HepG2 (cell line): ENCODE results near the gene ITCH. TPM values are rescaled to one million over a fixed set of nuclear protein-coding genes. Genes with fewer than 3 reads are reported as not detected.
A peak's percentile ranks its signal among the peaks of the same experiment; 100 is the strongest.

Source experiments
- ARNTL ChIP-seq: sonication (generic); formaldehyde crosslinking; IDR thresholded peaks from 2 replicates; pipeline ENCODE4 v1.4.0; 2020; ENCODE audit warnings: mild to moderate bottlenecking, missing genetic modification reagents
- CBFB ChIP-seq: sonication (generic); formaldehyde crosslinking; IDR thresholded peaks from 2 replicates; pipeline ENCODE4 v1.4.0; 2020; ENCODE audit warnings: missing genetic modification reagents
- CBX5 ChIP-seq: sonication (generic); formaldehyde crosslinking; IDR thresholded peaks from 2 replicates; pipeline ENCODE4 v1.4.0; 2020; ENCODE audit warnings: missing genetic modification reagents, borderline replicate concordance
- ELF1 ChIP-seq: sonication (generic); formaldehyde crosslinking; IDR thresholded peaks from 2 replicates; pipeline ENCODE4 v1.4.0; 2020; ENCODE audit warnings: missing genetic modification reagents
- ELF3 ChIP-seq: IDR thresholded peaks from 2 replicates; pipeline ENCODE4 v1.6.1; 2016; ENCODE audit warnings: missing genetic modification reagents, missing compliant biosample characterization
- FOXO1 ChIP-seq: sonication (generic); formaldehyde crosslinking; IDR thresholded peaks from 2 replicates; pipeline ENCODE4 v1.4.0; 2020; ENCODE audit warnings: missing genetic modification reagents
- GMEB1 ChIP-seq: sonication (generic); formaldehyde crosslinking; IDR thresholded peaks from 2 replicates; pipeline ENCODE4 v1.5.1; 2020; ENCODE audit warnings: missing genetic modification reagents, mild to moderate bottlenecking, borderline replicate concordance
- KLF9 ChIP-seq: IDR thresholded peaks from 2 replicates; pipeline ENCODE4 v1.6.1; 2016; ENCODE audit warnings: low read depth
- POLR2G ChIP-seq: fragments of 200-400 bp; formaldehyde crosslinking; IDR thresholded peaks from 2 replicates; pipeline ENCODE4 v1.6.1; 2018; ENCODE audit warnings: mild to moderate bottlenecking, low read depth, low read length, moderate library complexity
- PRDM4 ChIP-seq: sonication (generic); formaldehyde crosslinking; IDR thresholded peaks from 2 replicates; pipeline ENCODE4 v1.9.0; 2021; ENCODE audit warnings: missing genetic modification reagents, borderline replicate concordance
- SP5 ChIP-seq: IDR thresholded peaks from 2 replicates; pipeline ENCODE4 v1.6.1; 2016; ENCODE audit warnings: low read depth, borderline replicate concordance
- ZC3H13 ChIP-seq: sonication (generic); formaldehyde crosslinking; IDR thresholded peaks from 2 replicates; pipeline ENCODE4 v1.8.1; 2023; ENCODE audit warnings: mild to moderate bottlenecking, missing genetic modification reagents, moderate library complexity
- ZNF136 ChIP-seq: sonication (generic); formaldehyde crosslinking; IDR thresholded peaks from 2 replicates; pipeline ENCODE4 v1.8.1; 2022; ENCODE audit warnings: low read depth, mild to moderate bottlenecking, moderate library complexity, missing genetic modification reagents
- ZNF775 ChIP-seq: sonication (generic); formaldehyde crosslinking; IDR thresholded peaks from 2 replicates; pipeline ENCODE4 v1.4.0; 2020; ENCODE audit warnings: missing genetic modification reagents, mild to moderate bottlenecking, moderate library complexity, borderline replicate concordance
- ZNF878 ChIP-seq: sonication (generic); formaldehyde crosslinking; IDR thresholded peaks from 2 replicates; pipeline ENCODE4 v1.8.1; 2023; ENCODE audit warnings: mild to moderate bottlenecking, missing genetic modification reagents, moderate library complexity
- ZSCAN9 ChIP-seq: IDR thresholded peaks from 2 replicates; pipeline ENCODE4 v1.6.1; 2016; ENCODE audit warnings: borderline replicate concordance
- polyA plus RNA-seq, 8 experiments: library from polyadenylated mRNA; depleted of rRNA in 3 of 8; stranded (reverse) in 7 of 8; unstranded in 1 of 8; fragments of >200 nt; fragmentation: Illumina TruSeq in 4 of 8; extraction: Trizol in 4 of 8; gene quantifications; 2 replicates each; pipeline versions ENCODE4 v1.2.1 to v1.2.3, GENCODE V29; 2011 to 2016; ENCODE audit warnings: low read depth in 4 of 8, missing spikeins in 1 of 8, mixed read lengths in 1 of 8; ENCODE audit not compliant: insufficient read depth in 1 of 8
- total RNA-seq, 5 experiments: library from RNA; depleted of rRNA; stranded (reverse); fragments of >200 nt; fragmentation: Illumina TruSeq; extraction: Trizol; gene quantifications; 2 replicates each; pipeline ENCODE4 v1.2.3, GENCODE V29; 2016; ENCODE audit warnings: low read depth in 1 of 5
- TF ChIP-seq, protein P1 (sequence below): sonication (generic); formaldehyde crosslinking; IDR thresholded peaks from 2 replicates; pipeline ENCODE4 v1.4.0; 2020; ENCODE audit warnings: missing genetic modification reagents
- TF ChIP-seq, protein P2 (sequence below): sonication (generic); formaldehyde crosslinking; IDR thresholded peaks from 2 replicates; pipeline ENCODE4 v1.5.0; 2020; ENCODE audit warnings: missing genetic modification reagents

The ITCH gene
- total and polyA plus RNA-seq, 2 of the 13 experiments (the other 11 are each of a cell fraction or from before 2014, with no cell fraction given), result 20.5 to 112 TPM

- TF ChIP-seq, protein P1, sequence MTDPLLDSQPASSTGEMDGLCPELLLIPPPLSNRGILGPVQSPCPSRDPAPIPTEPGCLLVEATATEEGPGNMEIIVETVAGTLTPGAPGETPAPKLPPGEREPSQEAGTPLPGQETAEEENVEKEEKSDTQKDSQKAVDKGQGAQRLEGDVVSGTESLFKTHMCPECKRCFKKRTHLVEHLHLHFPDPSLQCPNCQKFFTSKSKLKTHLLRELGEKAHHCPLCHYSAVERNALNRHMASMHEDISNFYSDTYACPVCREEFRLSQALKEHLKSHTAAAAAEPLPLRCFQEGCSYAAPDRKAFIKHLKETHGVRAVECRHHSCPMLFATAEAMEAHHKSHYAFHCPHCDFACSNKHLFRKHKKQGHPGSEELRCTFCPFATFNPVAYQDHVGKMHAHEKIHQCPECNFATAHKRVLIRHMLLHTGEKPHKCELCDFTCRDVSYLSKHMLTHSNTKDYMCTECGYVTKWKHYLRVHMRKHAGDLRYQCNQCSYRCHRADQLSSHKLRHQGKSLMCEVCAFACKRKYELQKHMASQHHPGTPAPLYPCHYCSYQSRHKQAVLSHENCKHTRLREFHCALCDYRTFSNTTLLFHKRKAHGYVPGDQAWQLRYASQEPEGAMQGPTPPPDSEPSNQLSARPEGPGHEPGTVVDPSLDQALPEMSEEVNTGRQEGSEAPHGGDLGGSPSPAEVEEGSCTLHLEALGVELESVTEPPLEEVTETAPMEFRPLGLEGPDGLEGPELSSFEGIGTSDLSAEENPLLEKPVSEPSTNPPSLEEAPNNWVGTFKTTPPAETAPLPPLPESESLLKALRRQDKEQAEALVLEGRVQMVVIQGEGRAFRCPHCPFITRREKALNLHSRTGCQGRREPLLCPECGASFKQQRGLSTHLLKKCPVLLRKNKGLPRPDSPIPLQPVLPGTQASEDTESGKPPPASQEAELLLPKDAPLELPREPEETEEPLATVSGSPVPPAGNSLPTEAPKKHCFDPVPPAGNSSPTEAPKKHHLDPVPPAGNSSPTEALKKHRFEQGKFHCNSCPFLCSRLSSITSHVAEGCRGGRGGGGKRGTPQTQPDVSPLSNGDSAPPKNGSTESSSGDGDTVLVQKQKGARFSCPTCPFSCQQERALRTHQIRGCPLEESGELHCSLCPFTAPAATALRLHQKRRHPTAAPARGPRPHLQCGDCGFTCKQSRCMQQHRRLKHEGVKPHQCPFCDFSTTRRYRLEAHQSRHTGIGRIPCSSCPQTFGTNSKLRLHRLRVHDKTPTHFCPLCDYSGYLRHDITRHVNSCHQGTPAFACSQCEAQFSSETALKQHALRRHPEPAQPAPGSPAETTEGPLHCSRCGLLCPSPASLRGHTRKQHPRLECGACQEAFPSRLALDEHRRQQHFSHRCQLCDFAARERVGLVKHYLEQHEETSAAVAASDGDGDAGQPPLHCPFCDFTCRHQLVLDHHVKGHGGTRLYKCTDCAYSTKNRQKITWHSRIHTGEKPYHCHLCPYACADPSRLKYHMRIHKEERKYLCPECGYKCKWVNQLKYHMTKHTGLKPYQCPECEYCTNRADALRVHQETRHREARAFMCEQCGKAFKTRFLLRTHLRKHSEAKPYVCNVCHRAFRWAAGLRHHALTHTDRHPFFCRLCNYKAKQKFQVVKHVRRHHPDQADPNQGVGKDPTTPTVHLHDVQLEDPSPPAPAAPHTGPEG (CRISPR knock-in tag), result peak; percentile 14; the same call in 1 of the 2 replicates
- TF ChIP-seq GMEB1 (0 out of 2 replicates have a peak, but pooled peaks have one; percentile 12), ZNF136 (0 out of 2 replicates have a peak, but pooled peaks have one; percentile 2), KLF9 (peak; percentile 26; the same call in 1 of the 2 replicates), CBX5 (CRISPR knock-in tag) (0 out of 2 replicates have a peak, but pooled peaks have one; percentile 13), ARNTL (CRISPR knock-in tag) (0 out of 2 replicates have a peak, but pooled peaks have one; percentile 21), ZSCAN9 (CRISPR knock-in tag) (0 out of 2 replicates have a peak, but pooled peaks have one; percentile 29), ELF1 (CRISPR knock-in tag) (0 out of 2 replicates have a peak, but pooled peaks have one; percentile 10), ZC3H13 (CRISPR knock-in tag) (peak; percentile 59; the same call in 1 of the 2 replicates), ZNF775 (CRISPR knock-in tag) (no peak), POLR2G (0 out of 2 replicates have a peak, but pooled peaks have one; percentile 52), FOXO1 (CRISPR knock-in tag) (0 out of 2 replicates have a peak, but pooled peaks have one; percentile 3), PRDM4 (CRISPR knock-in tag) (peak; percentile 69; the same call in 1 of the 2 replicates), ZNF878 (0 out of 2 replicates have a peak, but pooled peaks have one; percentile 33), ELF3 (peak; percentile 29; the same call in 1 of the 2 replicates), CBFB (0 out of 2 replicates have a peak, but pooled peaks have one; percentile 38), SP5 (CRISPR knock-in tag) (0 out of 2 replicates have a peak, but pooled peaks have one; percentile 39)
- TF ChIP-seq, protein P2, sequence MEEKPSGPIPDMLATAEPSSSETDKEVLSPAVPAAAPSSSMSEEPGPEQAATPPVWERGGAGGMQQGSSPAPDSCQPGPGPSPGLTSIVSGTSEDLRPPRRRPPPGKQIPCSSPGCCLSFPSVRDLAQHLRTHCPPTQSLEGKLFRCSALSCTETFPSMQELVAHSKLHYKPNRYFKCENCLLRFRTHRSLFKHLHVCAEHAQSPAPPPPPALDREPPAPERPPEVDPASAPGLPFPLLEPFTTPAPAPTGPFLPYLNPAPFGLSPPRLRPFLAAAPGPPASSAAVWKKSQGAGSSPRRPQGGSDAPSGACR, result peak; percentile 4; the same call in 1 of the 2 replicates
These were observed 151.9 kb downstream of the ITCH start (continued) for GRCh38 chr20:34514897-34515483.
